GM12872 (cell line): ENCODE results near the gene PDS5B.
A peak's percentile ranks its signal among the peaks of the same experiment; 100 is the strongest.

Experiments
- CTCF ChIP-seq: IDR thresholded peaks from 3 replicates; pipeline ENCODE4 v1.5.1; 2011; ENCODE audit warnings: low read depth, mild to moderate bottlenecking, low read length, moderate library complexity; ENCODE audit not compliant: insufficient read depth

Gene PDS5B

GRCh38 chr13:32586080-32586900 is at the start of gene PDS5B:
Gene PDS5B (plus strand): TSS chr13:32586452. CDS start chr13:32648773, 62,321 bp downstream.
- peak; percentile 66 for TF ChIP-seq CTCF

GRCh38 chr13:32537580-32538142 is 48.6 kb upstream of the PDS5B start:
- no peak for TF ChIP-seq CTCF

- no peak for TF ChIP-seq CTCF
These were observed 48.1 kb upstream of the PDS5B start for GRCh38 chr13:32538143-32538620.

GRCh38 chr13:32538621-32539246 is 47.5 kb upstream of the PDS5B start, which contains the start of gene N4BP2L2:
Gene N4BP2L2 (minus strand): TSS chr13:32538795. CDS start chr13:32537027, 1,768 bp downstream.
- TF ChIP-seq CTCF = no peak

- TF ChIP-seq CTCF = no peak
These were observed 44.0 kb upstream of the PDS5B start for GRCh38 chr13:32542221-32542620.

- no peak for TF ChIP-seq CTCF
These were observed 41.2 kb upstream of the PDS5B start for GRCh38 chr13:32545083-32545482.

- TF ChIP-seq CTCF = no peak
These were observed 37.4 kb upstream of the PDS5B start for GRCh38 chr13:32548837-32549236.
